IMR-90 (cell line): ENCODE data around the gene ZNF532. TPM values are rescaled to one million over a fixed set of nuclear protein-coding genes. Genes with fewer than 3 reads are reported as not detected.

Experiments used
- ATAC-seq: fragments of 200-7000 bp; cut with Tn5 transposase; 2 replicates; pipeline ENCODE4 v1.9.1; 2020; ENCODE audit warnings: low read depth, mild to moderate bottlenecking, moderate library complexity
- BruUV-seq: library from RNA; stranded (reverse); fragments of 400-500 nt; replicated peaks from 2 replicates; lab custom pipeline; 2021; lab: Mats Ljungman, UMichigan
- CTCF ChIA-PET: fragments of 300-600 bp; formaldehyde crosslinking; extraction: SDS; loops from one replicate; lab custom pipeline; 2021; ENCODE audit warnings: antibody characterized with exemption; lab: Yijun Ruan, JAX
- POLR2A ChIA-PET: fragments of 300-600 bp; sonication (Branson Sonifier 250); formaldehyde crosslinking; loops from one replicate; lab custom pipeline; 2022; ENCODE audit warnings: antibody characterized with exemption; ENCODE audit not compliant: unreplicated experiment; lab: Charles Lee
- DNase-seq: peaks from one replicate; pipeline ENCODE4 v3.0.0; 2013
- H2AFZ ChIP-seq: replicated peaks from 2 replicates; pipeline ENCODE3; 2013; ENCODE audit warnings: low read length, mild to moderate bottlenecking; ENCODE audit not compliant: poor library complexity
- H2AK5ac ChIP-seq: 2 replicates; pipeline ENCODE4 v1.6.1; 2013; ENCODE audit warnings: low read depth, low read length, inconsistent platforms
- H2AK9ac ChIP-seq: replicated peaks from 2 replicates; pipeline ENCODE3; 2013; ENCODE audit warnings: mild to moderate bottlenecking, low read depth, low read length, moderate library complexity; ENCODE audit not compliant: poor library complexity
- H2BK120ac ChIP-seq: 2 replicates; pipeline ENCODE4 v1.6.1; 2013; ENCODE audit warnings: low read depth, low read length, inconsistent platforms
- H2BK15ac ChIP-seq: 3 replicates; pipeline ENCODE4 v1.6.1; 2013; ENCODE audit warnings: low read depth, low read length, inconsistent platforms
- H2BK20ac ChIP-seq: 2 replicates; pipeline ENCODE4 v1.6.1; 2013; ENCODE audit warnings: low read depth, mild to moderate bottlenecking, inconsistent platforms, low read length, moderate library complexity
- H2BK5ac ChIP-seq: 2 replicates; pipeline ENCODE4 v1.6.1; 2013; ENCODE audit warnings: mild to moderate bottlenecking, low read depth, low read length, inconsistent platforms; ENCODE audit not compliant: poor library complexity, severe bottlenecking
- H3K14ac ChIP-seq: replicated peaks from 2 replicates; pipeline ENCODE4 v1.6.1; 2013; ENCODE audit warnings: low read depth, low read length, inconsistent platforms
- H3K18ac ChIP-seq: 2 replicates; pipeline ENCODE4 v1.6.1; 2013; ENCODE audit warnings: low read depth, low read length, control low read depth
- H3K23ac ChIP-seq: 2 replicates; pipeline ENCODE4 v1.6.1; 2013; ENCODE audit warnings: low read depth, low read length, inconsistent platforms
- H3K27ac ChIP-seq: 2 replicates; pipeline ENCODE4 v1.5.1; 2013; ENCODE audit warnings: mild to moderate bottlenecking, control low read depth, low read length; ENCODE audit not compliant: insufficient read depth
- H3K27me3 ChIP-seq: 2 replicates; pipeline ENCODE4 v1.6.1; 2013; ENCODE audit warnings: low read length; ENCODE audit not compliant: control insufficient read depth, insufficient read depth
- H3K36me3 ChIP-seq: 2 replicates; pipeline ENCODE4 v1.6.1; 2013; ENCODE audit warnings: low read length, mixed read lengths; ENCODE audit not compliant: control insufficient read depth, insufficient read depth
- H3K4ac ChIP-seq: 2 replicates; pipeline ENCODE4 v1.6.1; 2013; ENCODE audit warnings: low read depth, low read length, inconsistent platforms
- H3K4me1 ChIP-seq: 2 replicates; pipeline ENCODE4 v1.6.1; 2013; ENCODE audit warnings: low read length, mixed read lengths; ENCODE audit not compliant: control insufficient read depth, insufficient read depth
- H3K4me2 ChIP-seq: 2 replicates; pipeline ENCODE4 v1.6.1; 2013; ENCODE audit warnings: low read depth, mild to moderate bottlenecking, control low read depth, low read length, moderate library complexity
- H3K4me3 ChIP-seq: 2 replicates; pipeline ENCODE4 v1.5.1; 2013; ENCODE audit warnings: low read depth, mild to moderate bottlenecking, control low read depth, low read length, moderate library complexity; ENCODE audit not compliant: insufficient read depth
- H3K56ac ChIP-seq: 2 replicates; pipeline ENCODE4 v1.6.1; 2013; ENCODE audit warnings: low read length, inconsistent platforms; ENCODE audit not compliant: insufficient read depth; ENCODE audit errors: extremely low read depth
- H3K79me1 ChIP-seq, 2 experiments: 2 replicates each; pipeline ENCODE4 v1.6.1; 2013; ENCODE audit warnings: low read length in 2 of 2, inconsistent platforms in 1 of 2, low read depth in 1 of 2
- H3K9ac ChIP-seq: 2 replicates; pipeline ENCODE4 v1.6.1; 2013; ENCODE audit warnings: low read depth, low read length, control low read depth
- H3K9me1 ChIP-seq: 2 replicates; pipeline ENCODE4 v1.6.1; 2013; ENCODE audit warnings: low read length, inconsistent platforms; ENCODE audit not compliant: insufficient read depth
- H3K9me3 ChIP-seq: 2 replicates; pipeline ENCODE4 v1.6.1; 2013; ENCODE audit warnings: low read length; ENCODE audit not compliant: control insufficient read depth, insufficient read depth
- H4K20me1 ChIP-seq: 2 replicates; pipeline ENCODE4 v1.6.1; 2013; ENCODE audit warnings: low read length, inconsistent platforms; ENCODE audit not compliant: insufficient read depth
- H4K5ac ChIP-seq: 2 replicates; pipeline ENCODE4 v1.6.1; 2013; ENCODE audit warnings: mild to moderate bottlenecking, low read depth, low read length, control low read depth
- H4K8ac ChIP-seq, 2 experiments: 2 replicates each; pipeline ENCODE4 v1.6.1; 2013; ENCODE audit warnings: low read depth in 2 of 2, low read length in 2 of 2, control low read depth in 1 of 2, inconsistent platforms in 1 of 2
- H4K91ac ChIP-seq: 2 replicates; pipeline ENCODE4 v1.6.1; 2013; ENCODE audit warnings: low read depth, low read length, inconsistent platforms; ENCODE audit not compliant: insufficient read depth
- CEBPB ChIP-seq: IDR thresholded peaks from 2 replicates; pipeline ENCODE4 v1.6.1; 2012; ENCODE audit warnings: low read depth, low read length, improper control_type of control experiment
- RFX5 ChIP-seq: IDR thresholded peaks from 2 replicates; pipeline ENCODE4 v1.8.0; 2012; ENCODE audit warnings: low read depth, mild to moderate bottlenecking, low read length, moderate library complexity
- WGBS, 2 experiments: methylation state at CpG; one replicate each; pipeline versions ENCODE4 v1.1.5 to v1.1.7; 2013; ENCODE audit warnings: missing lambda C conversion rate in 2 of 2; ENCODE audit not compliant: insufficient read length in 1 of 2; ENCODE audit errors: extremely low coverage in 2 of 2; 5-methylcytosine and 5-hydroxymethylcytosine counted together
- dilution Hi-C: fragments of 300-500 bp; cut with HindIII; formaldehyde crosslinking; loops from one replicate; pipeline ENCODE4 v1.14.3; 2018; ENCODE audit warnings: low sequenced_read_pairs; ENCODE audit not compliant: unreplicated experiment
- in situ Hi-C: fragments of 300-500 bp; cut with MboI; formaldehyde crosslinking; loops from 3 replicates; pipeline ENCODE4 v1.14.3; 2019; ENCODE audit warnings: low sequenced_read_pairs, inconsistent platforms, mixed read lengths
- intact Hi-C: fragments of 100-400 bp; cut with micrococcal nuclease; formaldehyde crosslinking; loops from 2 replicates; pipeline ENCODE4 v1.10.0; 2022
- polyA plus RNA-seq, 3 experiments: library from polyadenylated mRNA; depleted of rRNA; stranded (reverse); fragments of >200 nt; gene quantifications; 2 replicates each; pipeline ENCODE4 v1.2.3, GENCODE V29; 2012; ENCODE audit warnings: low replicate concordance in 1 of 3
- total RNA-seq: library from RNA; depleted of rRNA; stranded (reverse); fragments of >200 nt; gene quantifications from 2 replicates; pipeline ENCODE4 v1.2.3, GENCODE V29; 2012

ZNF532 gene
- total and polyA plus RNA-seq, 2 of the 4 experiments (the other 2 are of a cell fraction), result 29.9 to 45.8 TPM

DNA sequence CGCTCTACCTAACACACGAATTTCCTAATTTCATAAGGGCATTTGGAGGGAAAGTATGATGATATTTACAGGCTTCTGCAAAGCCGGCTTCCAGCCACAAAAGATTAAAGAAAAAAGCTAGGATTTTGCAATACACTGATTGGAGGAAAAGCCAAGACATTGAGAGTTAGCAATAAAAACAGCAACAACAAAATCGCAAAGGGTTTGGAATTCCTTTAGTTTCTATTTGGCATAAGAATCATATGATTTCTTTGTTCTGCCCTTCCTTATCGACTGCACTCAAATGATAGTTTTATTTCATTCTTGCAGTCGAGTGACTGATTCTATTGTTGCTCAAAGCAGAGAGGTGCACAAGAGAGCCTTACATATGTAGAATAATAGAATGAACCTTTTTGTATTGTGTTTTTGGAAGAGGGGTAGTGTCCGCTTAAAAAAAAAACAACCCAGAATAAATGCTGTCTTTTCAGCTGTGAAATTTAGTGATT lies 3.9 kb upstream of the ZNF532 start:
- Histone ChIP-seq H3K4me2 (peak overlapping the region; percentile 67; the same call in 1 of the 2 replicates), H3K9me1 (peaks cover 12% of the 10 kb centered on the region), H3K27ac (peak overlapping the region; percentile 24; the same call in 1 of the 2 replicates), H3K27me3 (no peaks in the 10 kb centered on the region), H2BK15ac (peak overlapping the region; percentile 51; the same call in 1 of the 3 replicates), H3K23ac (peak overlapping the region; percentile 57; the same call in 1 of the 2 replicates), H2AK9ac (no peak overlapping the region), H3K4me1 (peaks cover 30% of the 10 kb centered on the region), H4K8ac (peak overlapping the region; percentile 42 to 74; a peak in 2 of 4 replicates), H3K9me3 (0 out of 2 replicates have a peak, but pooled peaks cover 2% of the 10 kb centered on the region), H3K4ac (peak overlapping the region; percentile 49; the same call in 1 of the 2 replicates), H2BK20ac (no peak overlapping the region), H2BK120ac (peak overlapping the region; percentile 29; the same call in 1 of the 2 replicates), H3K18ac (peak overlapping the region; percentile 60; the same call in 1 of the 2 replicates), H3K14ac (no peak overlapping the region; the same call in 1 of the 2 replicates), H4K20me1 (no peaks in the 10 kb centered on the region), H2BK5ac (peak overlapping the region; percentile 37), H3K36me3 (peaks cover 2% of the 10 kb centered on the region; the same call in 1 of the 2 replicates), H2AFZ (no peak overlapping the region), H4K5ac (peak overlapping the region; percentile 78), H3K4me3 (no peak overlapping the region), H4K91ac (no peak overlapping the region; the same call in 1 of the 2 replicates), H3K9ac (peak overlapping the region; percentile 59; the same call in 1 of the 2 replicates), H2AK5ac (no peak overlapping the region), H3K79me1 (peaks cover 21 to 31% of the 10 kb centered on the region in 2 experiments), H3K56ac (no peak overlapping the region)
- TF ChIP-seq CEBPB, result peak; percentile 35; the same call in 1 of the 2 replicates
- no peak for TF ChIP-seq RFX5
- BruUV-seq, result no TSS peak
- CTCF ChIA-PET, result interaction anchor here (0.6 to 1.1 kb wide), 2 partner anchors 61 to 73 kb away, joined by 3 read pairs; no protein-coding TSS in a partner anchor
- in situ Hi-C loops (no loop called here), dilution Hi-C loops (no loop called here), intact Hi-C loops (no loop called here)
- WGBS, 2 experiments, result no CpG with 5 or more reads among the region's 7 CpGs
- POLR2A ChIA-PET, result interaction anchor here (0.6 kb wide), 1 partner anchor 21 kb away, joined by 30 read pairs; no protein-coding TSS in a partner anchor
- DNase-seq (no peak), ATAC-seq (no peak)
